GM23338 (cell line): Measurements from ENCODE around the gene ZNF236. TPM values are rescaled to one million over a fixed set of nuclear protein-coding genes. Genes with fewer than 3 reads are reported as not detected.

Source experiments
- ATAC-seq: fragments of 200-7000 bp; cut with Tn5 transposase; 3 replicates; pipeline ENCODE4 v1.9.1; 2020
- DNase-seq: peaks from one replicate; pipeline ENCODE4 v3.0.0-alpha.2; 2015; ENCODE audit warnings: low spot score
- H2AFZ ChIP-seq: fragments of 200-600 bp; sonication (generic); 2 replicates; pipeline ENCODE4 v1.8.0; 2016; ENCODE audit warnings: antibody characterized with exemption, mild to moderate bottlenecking, moderate library complexity
- H3F3A ChIP-seq: fragments of 200-600 bp; sonication (generic); replicated peaks from 2 replicates; pipeline ENCODE4 v1.8.0; 2017; ENCODE audit warnings: antibody characterized with exemption, mixed run types, low read depth
- H3K27ac ChIP-seq: fragments of 200-600 bp; sonication (generic); 2 replicates; pipeline ENCODE4 v1.6.1; 2016; ENCODE audit warnings: low read depth
- H3K27me3 ChIP-seq: fragments of 200-600 bp; sonication (generic); 2 replicates; pipeline ENCODE4 v1.8.0; 2016; ENCODE audit warnings: mild to moderate bottlenecking, mixed run types, moderate library complexity; ENCODE audit not compliant: insufficient read depth
- H3K36me3 ChIP-seq: fragments of 200-600 bp; sonication (generic); 2 replicates; pipeline ENCODE4 v1.8.0; 2016; ENCODE audit warnings: mild to moderate bottlenecking; ENCODE audit not compliant: insufficient read depth
- H3K4me1 ChIP-seq: fragments of 200-600 bp; sonication (generic); 2 replicates; pipeline ENCODE4 v1.8.0; 2016; ENCODE audit warnings: mild to moderate bottlenecking, moderate library complexity; ENCODE audit not compliant: insufficient read depth
- H3K4me2 ChIP-seq: fragments of 200-600 bp; sonication (generic); 2 replicates; pipeline ENCODE4 v1.7.1; 2017; ENCODE audit warnings: mixed run types
- H3K4me3 ChIP-seq: fragments of 200-600 bp; sonication (generic); 2 replicates; pipeline ENCODE4 v1.6.1; 2016; ENCODE audit warnings: mixed run types
- H3K79me2 ChIP-seq: fragments of 200-600 bp; sonication (generic); replicated peaks from 2 replicates; pipeline ENCODE4 v1.8.0; 2017; ENCODE audit warnings: mild to moderate bottlenecking; ENCODE audit not compliant: insufficient read depth
- H3K9me2 ChIP-seq: fragments of 200-600 bp; sonication (generic); 2 replicates; pipeline ENCODE4 v1.8.0; 2017; ENCODE audit not compliant: insufficient read depth
- H4K20me1 ChIP-seq: fragments of 200-600 bp; sonication (generic); replicated peaks from 2 replicates; pipeline ENCODE4 v1.8.0; 2017; ENCODE audit warnings: mild to moderate bottlenecking; ENCODE audit not compliant: insufficient read depth
- H3K27ac Mint-ChIP-seq: 2 replicates; pipeline ENCODE4 v1.8.0; 2020; ENCODE audit warnings: inconsistent platforms, mild to moderate bottlenecking, moderate library complexity, mixed read lengths
- H3K27me3 Mint-ChIP-seq: 3 replicates; pipeline ENCODE4 v1.8.0; 2022; ENCODE audit warnings: low read depth, mild to moderate bottlenecking, moderate library complexity, mixed read lengths, inconsistent platforms; ENCODE audit not compliant: insufficient read depth, poor library complexity
- H3K36me3 Mint-ChIP-seq: 3 replicates; pipeline ENCODE4 v1.8.0; 2021; ENCODE audit warnings: low read depth, mild to moderate bottlenecking, inconsistent platforms, moderate library complexity, mixed read lengths
- H3K4me1 Mint-ChIP-seq: 3 replicates; pipeline ENCODE4 v1.8.0; 2020; ENCODE audit warnings: mild to moderate bottlenecking, inconsistent platforms, mixed read lengths
- H3K4me3 Mint-ChIP-seq: 3 replicates; pipeline ENCODE4 v1.8.0; 2021; ENCODE audit warnings: moderate library complexity, mild to moderate bottlenecking, inconsistent platforms, mixed read lengths
- H3K9me3 Mint-ChIP-seq: 3 replicates; pipeline ENCODE4 v1.8.0; 2020; ENCODE audit warnings: moderate library complexity, mild to moderate bottlenecking, inconsistent platforms, mixed read lengths
- CREB1 ChIP-seq: fragments of 250-450 bp; sonication (Bioruptor Pico); IDR thresholded peaks from 2 replicates; pipeline ENCODE4 v1.5.0; 2020; ENCODE audit warnings: low read depth, mild to moderate bottlenecking, moderate library complexity
- CTCF ChIP-seq, 2 experiments: fragments of 200-600 bp in 1 of 2; sonication (generic) in 1 of 2; conservative IDR thresholded peaks; 2 replicates each; pipeline versions ENCODE4 v1.5.1 to v1.6.1; 2016 to 2017; ENCODE audit warnings: antibody characterized with exemption in 2 of 2, low read depth in 2 of 2, mild to moderate bottlenecking in 2 of 2, moderate library complexity in 1 of 2
- ETS1 ChIP-seq: IDR thresholded peaks from 2 replicates; pipeline ENCODE4 v1.6.1; 2016; ENCODE audit warnings: antibody characterized with exemption
- EZH2 ChIP-seq: fragments of 200-600 bp; sonication (generic); IDR thresholded peaks from one replicate; pipeline ENCODE4 v1.8.0; 2017; ENCODE audit warnings: antibody characterized with exemption, mild to moderate bottlenecking, low read depth; ENCODE audit not compliant: unreplicated experiment
- EZH2phosphoT487 ChIP-seq: fragments of 200-600 bp; sonication (generic); IDR thresholded peaks from one replicate; pipeline ENCODE4 v1.8.1; 2018; ENCODE audit warnings: antibody characterized with exemption; ENCODE audit not compliant: unreplicated experiment
- JUNB ChIP-seq: IDR thresholded peaks from one replicate; pipeline ENCODE4 v1.6.1; 2016; ENCODE audit warnings: antibody characterized with exemption; ENCODE audit not compliant: unreplicated experiment
- NANOG ChIP-seq: IDR thresholded peaks from 2 replicates; pipeline ENCODE4 v1.6.1; 2016; ENCODE audit warnings: antibody characterized with exemption, borderline replicate concordance
- POLR2AphosphoS5 ChIP-seq: IDR thresholded peaks from 2 replicates; pipeline ENCODE4 v1.6.1; 2016; ENCODE audit warnings: antibody characterized with exemption, low read depth
- REST ChIP-seq: IDR thresholded peaks from one replicate; pipeline ENCODE4 v1.6.1; 2018; ENCODE audit warnings: antibody characterized with exemption; ENCODE audit not compliant: unreplicated experiment
- STAT1 ChIP-seq: IDR thresholded peaks from one replicate; pipeline ENCODE4 v1.6.1; 2016; ENCODE audit warnings: antibody characterized with exemption; ENCODE audit not compliant: unreplicated experiment
- ZNF114 ChIP-seq: fragments of 250-450 bp; sonication (Bioruptor Pico); IDR thresholded peaks from 2 replicates; pipeline ENCODE4 v1.5.0; 2020; ENCODE audit warnings: mild to moderate bottlenecking, moderate library complexity
- ZNF331 ChIP-seq: fragments of 250-450 bp; sonication (Bioruptor Pico); IDR thresholded peaks from 2 replicates; pipeline ENCODE4 v1.5.0; 2020; ENCODE audit warnings: low read depth, mild to moderate bottlenecking, moderate library complexity
- ZNF462 ChIP-seq: fragments of 250-450 bp; sonication (Bioruptor Pico); IDR thresholded peaks from 2 replicates; pipeline ENCODE4 v1.5.0; 2020; ENCODE audit warnings: mild to moderate bottlenecking, moderate library complexity
- polyA plus RNA-seq: library from polyadenylated mRNA; unstranded; fragments of >200 nt; fragmentation: Nextera tagmentation; extraction: Ambion mirVana; gene quantifications from 2 replicates; pipeline ENCODE4 v1.2.1, GENCODE V29; 2016
- total RNA-seq: library from RNA; depleted of rRNA; stranded (reverse); fragments of >200 nt; shearing (Covaris generic); gene quantifications from 2 replicates; pipeline ENCODE4 v1.2.3, GENCODE V29; 2014

The ZNF236 gene
- total and polyA plus RNA-seq, 2 experiments from 2014 or later, result 8.9 to 16.3 TPM

GRCh38 chr18:76821356-76821874 is 942 bp upstream of the ZNF236 start:
- no peaks in the 10 kb centered on the region for H4K20me1 ChIP-seq
- H3K9me2 ChIP-seq, result no peaks in the 10 kb centered on the region
- ATAC-seq, result no peak; the same call in 2 of the 3 replicates
- peaks cover 8% of the 10 kb centered on the region; the same call in 1 of the 2 replicates for H3F3A ChIP-seq
- no peaks in the 10 kb centered on the region for H3K36me3 ChIP-seq
- H3K27ac Mint-ChIP-seq, result peak overlapping the region; percentile 92
- peaks cover 63% of the 10 kb centered on the region for H3K79me2 ChIP-seq
- H3K4me1 ChIP-seq, result peaks cover 8% of the 10 kb centered on the region
- H3K9me3 Mint-ChIP-seq, result no peaks in the 10 kb centered on the region; the same call in 2 of the 3 replicates
- H3K4me3 ChIP-seq, result peak overlapping the region; percentile 98
- H3K4me2 ChIP-seq, result peak overlapping the region; percentile 98
- H3K27ac ChIP-seq, result peak overlapping the region; percentile 80; the same call in 1 of the 2 replicates
- peak overlapping the region; percentile 86 for H2AFZ ChIP-seq
- peaks cover 23% of the 10 kb centered on the region for H3K4me1 Mint-ChIP-seq
- no peaks in the 10 kb centered on the region for H3K27me3 ChIP-seq
- H3K4me3 Mint-ChIP-seq, result peak overlapping the region; percentile 93
- TF ChIP-seq CREB1 (CRISPR knock-in tag) (no peak), ZNF331 (no peak), REST (no peak), EZH2phosphoT487 (no peak), ETS1 (no peak), ZNF462 (CRISPR knock-in tag) (no peak), POLR2AphosphoS5 (no peak), ZNF114 (no peak), STAT1 (no peak), NANOG (no peak), CTCF (conservative IDR thresholded peaks at IDR 0.05; ENCODE audit: low read depth in 2 of 2) (no peak), EZH2 (no peak), JUNB (no peak)
- H3K27me3 Mint-ChIP-seq, result peaks cover 8% of the 10 kb centered on the region
- H3K36me3 Mint-ChIP-seq, result peaks cover 11% of the 10 kb centered on the region
- no peak for DNase-seq
